Hypothalamus (tissue), 51 donors: Measurements from ENCODE around the gene SPRYD3.
A peak's percentile ranks its signal among the peaks of the same experiment; 100 is the strongest.

Source experiments
- DNase-seq, 51 donors: peaks; one replicate each; lab custom pipeline; 2025; lab: John Stamatoyannopoulos, UW

Gene SPRYD3

DNA sequence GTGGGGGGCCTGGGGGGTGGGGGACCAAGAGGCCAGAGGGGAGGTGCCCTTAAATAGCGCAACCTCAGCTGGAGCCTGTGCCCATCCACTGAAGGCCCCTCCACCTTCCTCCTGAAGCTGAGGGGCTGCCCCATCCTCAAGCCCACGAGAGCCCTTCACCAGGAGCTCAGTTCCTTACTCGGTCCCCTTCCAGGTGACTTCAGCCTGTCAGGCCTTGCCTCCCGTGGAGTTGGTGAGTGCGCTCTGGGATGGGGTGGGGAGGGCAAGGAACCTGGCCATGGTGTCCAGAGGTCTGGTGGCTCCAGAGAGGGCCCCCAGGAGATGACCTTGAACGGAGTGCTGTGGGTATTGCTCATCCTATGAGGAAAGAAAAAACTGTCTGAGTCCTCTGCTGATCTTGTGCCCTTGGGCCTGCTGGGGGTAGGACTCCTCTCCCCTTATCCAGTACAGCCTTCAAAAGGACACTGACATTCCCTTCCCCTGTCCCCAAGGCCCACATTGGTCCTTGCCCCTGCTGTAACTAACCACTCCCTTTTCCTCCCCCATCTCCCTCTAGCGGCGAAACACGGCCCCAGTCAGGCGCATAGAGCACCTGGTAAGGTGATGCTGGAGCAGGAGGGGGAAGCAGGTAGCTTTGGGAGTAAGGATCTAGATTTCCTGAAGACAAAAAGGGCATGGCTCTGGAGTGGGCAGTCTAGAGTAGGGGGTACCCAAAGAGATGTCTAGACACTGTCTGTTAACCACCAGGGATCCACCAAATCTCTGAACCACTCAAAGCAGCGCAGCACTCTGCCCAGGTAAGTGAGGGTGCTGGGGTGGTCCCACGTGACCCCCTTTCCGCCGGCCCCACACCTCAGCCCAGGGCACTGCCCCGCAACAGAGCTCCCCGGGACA, 25.7 kb downstream of the SPRYD3 start:
- peak in 36 of 51 donors; percentile 20 to 79 (median 46) for DNase-seq

- peak; percentile 24 to 95 (median 83) for DNase-seq
These were observed 26.6 kb downstream of the SPRYD3 start for GRCh38 chr12:53052419-53053217.

DNA sequence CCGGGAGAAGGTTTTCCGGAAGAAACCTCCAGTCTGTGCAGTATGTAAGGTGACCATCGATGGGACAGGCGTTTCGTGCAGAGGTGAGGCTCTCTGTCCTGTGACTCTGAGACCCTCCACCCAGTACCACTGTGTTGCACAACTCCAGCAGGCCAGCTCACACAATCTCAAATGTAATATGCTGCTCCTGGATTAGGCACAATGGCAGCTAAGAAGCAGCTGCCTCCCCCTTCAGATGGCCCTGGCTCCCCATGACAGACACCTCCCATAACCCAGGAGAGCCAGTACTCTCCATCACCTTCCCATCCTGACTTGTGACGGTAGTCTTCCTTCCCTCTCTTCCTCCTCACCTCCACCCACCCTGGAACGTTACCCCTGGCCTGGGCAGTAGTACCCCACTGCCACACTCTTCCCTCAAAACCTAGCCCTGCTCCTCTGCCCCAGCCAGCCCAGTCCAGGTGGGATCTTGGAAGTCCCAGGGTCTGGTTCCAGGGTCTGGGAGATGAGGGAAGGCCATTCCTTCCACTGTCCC, 27.2 kb downstream of the SPRYD3 start:
- no peak for DNase-seq

GRCh38 chr12:53051058-53051880, 27.9 kb downstream of the SPRYD3 start:
- peak; percentile 32 to 94 (median 79) for DNase-seq

DNA sequence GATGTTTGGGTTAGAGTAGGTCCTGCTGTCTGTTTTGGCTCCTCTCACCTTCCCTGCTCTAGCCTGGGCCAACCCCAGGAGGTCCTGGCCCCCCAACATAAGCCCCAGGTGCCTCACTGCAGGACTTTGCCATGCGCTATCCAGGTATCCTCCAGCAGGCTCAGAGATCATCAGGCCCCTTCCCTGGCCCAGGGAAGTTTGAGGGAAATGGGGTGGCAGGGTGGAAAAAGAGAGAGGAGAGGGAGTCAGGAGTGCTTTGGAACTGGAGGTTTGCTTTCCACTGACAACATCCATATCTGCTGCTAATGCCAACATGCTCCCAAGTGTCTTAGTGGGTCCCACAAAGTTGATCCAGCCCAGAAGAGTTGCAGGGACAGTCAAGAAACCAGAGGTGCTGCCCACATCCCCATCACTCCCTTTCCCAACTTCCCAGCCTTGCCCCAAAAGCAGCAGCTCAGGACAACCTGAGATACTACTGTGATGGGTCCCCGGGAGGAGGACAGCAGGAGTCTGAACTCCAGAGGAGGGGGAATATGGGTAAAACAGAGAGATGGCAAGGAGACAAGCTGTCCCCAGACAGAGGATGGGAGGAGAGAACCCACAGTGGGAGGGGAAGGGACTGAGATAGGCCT, 28.6 kb downstream of the SPRYD3 start:
- DNase-seq = no peak

GRCh38 chr12:53049571-53050318, 29.4 kb downstream of the SPRYD3 start, which contains the start of gene TNS2:
TNS2 (plus strand) TSS chr12:53050065; CDS start chr12:53050186, 121 bp downstream.
- DNase-seq = peak in 12 of 51 donors; percentile 17 to 68 (median 34)

DNA sequence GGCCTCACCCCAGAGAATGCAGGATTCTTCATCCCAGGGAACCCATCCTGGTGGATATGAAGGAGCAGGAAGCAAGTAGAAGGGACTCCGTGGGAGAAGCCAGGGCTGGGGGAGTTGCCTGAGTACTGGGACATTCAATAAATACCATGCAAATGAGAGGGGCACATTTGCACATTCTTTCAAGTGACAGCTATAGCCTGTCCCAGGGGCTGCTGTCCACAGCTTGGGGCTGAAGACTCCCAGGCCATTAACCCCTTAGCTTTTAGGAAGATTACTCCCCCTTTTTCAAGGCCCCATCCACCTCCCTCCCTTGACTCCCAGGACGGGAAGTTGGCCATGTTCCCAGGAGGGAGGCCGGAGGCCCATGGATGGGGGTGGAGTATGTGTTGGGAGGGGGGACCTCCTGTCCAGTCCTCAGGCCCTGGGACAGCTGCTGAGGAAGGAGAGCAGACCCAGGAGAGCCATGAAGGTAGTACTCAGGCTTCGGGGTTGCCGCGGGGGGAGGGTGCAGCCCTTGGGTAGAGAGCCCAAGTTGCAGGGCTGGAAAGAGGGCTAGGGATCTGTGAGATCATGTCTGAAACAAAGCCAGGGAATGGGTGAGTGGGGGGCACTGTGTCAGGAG, 30.3 kb downstream of the SPRYD3 start:
- DNase-seq = peak in 10 of 51 donors; percentile 17 to 63 (median 36)

DNA sequence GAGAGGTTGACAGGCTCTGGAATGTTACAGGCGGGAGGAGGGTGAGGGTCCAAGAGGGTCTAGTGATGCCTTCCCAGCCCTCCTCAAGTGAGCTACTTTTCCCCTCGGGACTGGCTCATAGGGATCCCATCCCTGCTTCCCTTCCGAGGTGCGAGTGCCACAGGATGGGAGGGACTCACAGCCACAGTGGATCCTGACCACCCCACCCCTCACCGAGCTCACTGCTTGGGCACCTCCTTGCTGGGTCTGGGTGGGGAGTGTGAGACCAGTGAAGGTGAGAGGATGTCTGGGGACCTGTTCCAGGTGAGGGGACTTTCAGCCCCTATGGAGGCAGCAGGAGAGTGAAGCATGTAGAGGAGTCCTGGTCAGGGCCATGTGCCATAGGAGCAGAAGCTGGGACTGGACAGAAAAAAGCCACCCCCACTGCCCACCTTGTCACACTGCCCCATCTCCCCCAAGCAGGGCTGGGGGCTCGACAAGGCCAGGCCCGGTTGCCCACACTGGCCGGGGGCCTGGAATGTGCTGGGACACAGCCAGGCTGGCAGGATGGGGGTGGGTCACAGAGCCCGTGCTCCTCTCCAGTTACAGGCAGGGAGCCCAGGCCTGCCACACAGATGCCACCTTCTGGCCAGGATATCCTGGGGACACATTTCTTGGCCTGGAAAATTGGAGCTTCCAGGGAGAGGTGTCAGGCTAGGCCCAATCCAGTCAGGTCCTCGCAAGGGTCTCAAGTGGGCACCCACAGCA, 31.0 kb downstream of the SPRYD3 start:
- peak in 47 of 51 donors; percentile 23 to 82 (median 63) for DNase-seq

DNA sequence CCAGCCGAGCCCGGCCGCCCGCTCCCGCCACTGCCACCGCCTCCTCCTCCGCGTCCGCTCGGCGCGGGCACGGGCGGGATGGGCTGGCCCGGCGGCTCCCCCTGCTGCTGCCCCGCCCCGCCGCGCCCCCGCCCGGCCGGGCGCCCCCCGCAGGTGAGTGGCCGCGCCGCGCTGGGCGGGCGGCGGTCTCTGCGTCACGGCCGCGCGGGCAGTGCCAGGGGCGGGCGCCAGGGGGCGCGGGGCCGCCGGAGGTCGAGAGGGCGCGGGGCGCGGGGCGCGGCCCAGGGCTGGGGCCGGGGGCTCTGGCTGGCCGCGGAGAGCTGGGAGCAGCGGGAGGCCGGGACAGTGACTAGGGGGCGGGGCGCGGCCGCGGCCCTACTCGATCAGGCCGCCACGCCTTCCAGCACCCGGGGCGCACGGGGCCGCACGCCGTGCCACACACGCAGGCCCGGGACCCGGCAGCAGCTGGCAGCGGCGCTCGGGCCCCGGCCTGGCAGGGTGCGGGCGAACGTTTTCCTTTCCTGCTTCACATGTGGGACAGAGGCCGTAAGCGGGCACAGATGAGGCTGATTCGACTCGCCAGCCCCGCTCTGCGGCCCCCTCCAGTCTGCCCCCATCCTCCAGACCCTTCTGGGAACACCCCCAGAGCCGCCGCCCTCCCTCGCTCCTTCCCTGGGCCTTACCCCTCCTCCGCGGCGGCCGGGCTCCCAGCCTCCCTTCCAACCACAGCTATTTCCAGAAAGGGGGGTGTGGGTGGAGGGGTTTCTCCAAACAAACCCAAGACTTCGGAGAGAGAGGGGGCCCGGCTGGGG, 31.8 kb downstream of the SPRYD3 start:
- peak in 49 of 51 donors; percentile 37 to 88 (median 73) for DNase-seq

- peak in 49 of 51 donors; percentile 42 to 91 (median 80) for DNase-seq
These were observed 32.5 kb downstream of the SPRYD3 start for GRCh38 chr12:53046655-53047220.

DNA sequence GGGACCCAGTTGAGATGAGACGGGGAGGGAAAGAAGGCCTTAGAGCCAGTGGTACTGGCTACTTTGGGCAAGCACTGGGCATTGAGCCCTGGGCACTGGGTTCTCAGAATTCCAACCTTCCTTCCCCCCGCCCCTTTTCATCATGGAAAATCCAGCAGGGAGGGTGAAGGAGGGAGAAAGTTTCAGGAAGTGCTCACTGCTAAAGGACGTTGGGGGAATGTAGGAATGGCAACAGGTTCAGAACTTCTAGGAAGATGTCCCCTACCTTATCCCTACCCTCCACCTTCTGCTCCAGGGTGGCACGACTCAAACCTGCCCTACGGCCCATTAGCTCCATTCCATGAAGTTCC, 33.5 kb downstream of the SPRYD3 start:
- no peak for DNase-seq

- no peak for DNase-seq
These were observed 34.1 kb downstream of the SPRYD3 start for GRCh38 chr12:53044896-53045695.

DNA sequence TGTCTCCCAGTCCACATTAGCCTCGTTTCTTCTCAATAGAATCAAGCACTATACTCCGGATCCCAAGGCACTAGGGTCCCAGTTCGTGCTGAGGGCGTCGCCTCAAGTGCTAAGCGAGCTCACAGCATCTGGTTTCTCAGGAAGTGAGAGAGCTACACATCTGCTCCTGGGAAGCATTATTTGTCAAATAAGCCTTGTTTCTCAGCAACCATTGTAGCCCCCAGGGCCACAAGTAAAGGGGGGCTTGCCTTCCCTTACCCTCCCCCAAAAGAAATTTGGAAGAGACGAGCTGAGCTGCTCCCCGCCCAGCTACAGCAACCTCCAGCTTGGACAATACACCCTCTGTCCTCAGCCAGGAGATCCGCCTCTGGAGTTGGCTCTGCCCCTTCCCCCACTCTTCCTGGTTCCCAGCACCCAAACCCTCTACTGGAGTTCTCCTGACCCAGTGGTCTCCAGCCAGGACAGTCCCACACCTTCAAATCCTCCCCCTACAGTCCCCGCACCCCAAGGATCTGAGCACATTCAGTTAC, 35.1 kb downstream of the SPRYD3 start:
- DNase-seq = peak in 31 of 51 donors; percentile 16 to 78 (median 53)

- no peak for DNase-seq
These were observed 36.4 kb downstream of the SPRYD3 start for GRCh38 chr12:53042607-53043454.

GRCh38 chr12:53039851-53040250, 39.3 kb downstream of the SPRYD3 start:
- no peak for DNase-seq
